Fibroblast of mammary gland (primary cell): ENCODE results near the gene AOPEP.

Source experiments
- DNase-seq: peaks from one replicate; pipeline ENCODE4 v3.0.0-alpha.2; 2010; ENCODE audit warnings: low read depth
- H3K4me3 ChIP-seq: 2 replicates; pipeline ENCODE4 v1.5.1; 2011; ENCODE audit warnings: low read depth, mild to moderate bottlenecking, low read length, moderate library complexity; ENCODE audit not compliant: control insufficient read depth
- TF ChIP-seq, protein P1 (sequence below): conservative IDR thresholded peaks from 2 replicates; pipeline ENCODE4 v1.5.1; 2011; ENCODE audit warnings: low read depth, low read length, inconsistent platforms; ENCODE audit not compliant: control insufficient read depth, insufficient read depth

The AOPEP gene

DNA sequence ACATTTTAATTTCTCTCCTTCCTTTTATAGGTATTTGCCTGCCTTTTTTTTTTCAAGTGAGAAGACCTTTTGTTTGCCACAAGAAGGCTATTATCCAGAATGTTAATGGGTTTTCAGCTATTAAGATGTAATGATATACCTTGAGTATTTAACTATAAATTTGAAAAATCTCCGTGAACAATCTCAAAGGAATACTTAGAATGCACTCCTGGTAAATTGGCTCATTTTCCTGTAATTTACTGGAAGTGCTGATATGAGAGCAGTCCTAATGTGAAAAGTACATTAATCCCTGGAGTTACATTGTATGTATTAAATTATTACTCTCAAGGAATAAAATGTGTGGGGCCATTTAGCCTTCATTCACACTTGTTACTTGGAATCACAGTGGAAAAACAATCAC is 32.4 kb downstream of the AOPEP start:
- H3K4me3 ChIP-seq = no peak overlapping the region
- no peak for DNase-seq
- TF ChIP-seq, protein P1, sequence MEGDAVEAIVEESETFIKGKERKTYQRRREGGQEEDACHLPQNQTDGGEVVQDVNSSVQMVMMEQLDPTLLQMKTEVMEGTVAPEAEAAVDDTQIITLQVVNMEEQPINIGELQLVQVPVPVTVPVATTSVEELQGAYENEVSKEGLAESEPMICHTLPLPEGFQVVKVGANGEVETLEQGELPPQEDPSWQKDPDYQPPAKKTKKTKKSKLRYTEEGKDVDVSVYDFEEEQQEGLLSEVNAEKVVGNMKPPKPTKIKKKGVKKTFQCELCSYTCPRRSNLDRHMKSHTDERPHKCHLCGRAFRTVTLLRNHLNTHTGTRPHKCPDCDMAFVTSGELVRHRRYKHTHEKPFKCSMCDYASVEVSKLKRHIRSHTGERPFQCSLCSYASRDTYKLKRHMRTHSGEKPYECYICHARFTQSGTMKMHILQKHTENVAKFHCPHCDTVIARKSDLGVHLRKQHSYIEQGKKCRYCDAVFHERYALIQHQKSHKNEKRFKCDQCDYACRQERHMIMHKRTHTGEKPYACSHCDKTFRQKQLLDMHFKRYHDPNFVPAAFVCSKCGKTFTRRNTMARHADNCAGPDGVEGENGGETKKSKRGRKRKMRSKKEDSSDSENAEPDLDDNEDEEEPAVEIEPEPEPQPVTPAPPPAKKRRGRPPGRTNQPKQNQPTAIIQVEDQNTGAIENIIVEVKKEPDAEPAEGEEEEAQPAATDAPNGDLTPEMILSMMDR = no peak

DNA sequence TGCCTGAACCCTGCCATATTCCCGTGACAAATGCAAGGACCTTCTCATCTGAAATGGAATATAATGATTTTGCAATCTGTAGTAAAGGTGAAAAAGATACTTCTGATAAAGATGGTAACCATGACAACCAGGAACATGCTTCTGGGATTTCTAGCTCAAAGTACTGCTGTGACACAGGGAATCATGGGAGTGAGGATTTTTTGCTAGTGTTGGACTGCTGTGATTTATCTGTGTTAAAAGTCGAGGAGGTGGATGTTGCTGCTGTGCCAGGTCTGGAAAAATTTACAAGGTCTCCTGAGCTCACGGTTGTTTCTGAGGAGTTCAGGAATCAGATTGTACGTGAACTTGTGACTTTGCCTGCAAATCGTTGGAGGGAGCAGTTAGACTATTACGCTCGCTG is 33.5 kb downstream of the AOPEP start:
- no peak overlapping the region for H3K4me3 ChIP-seq
- TF ChIP-seq, protein P1 = no peak
- no peak for DNase-seq

DNA sequence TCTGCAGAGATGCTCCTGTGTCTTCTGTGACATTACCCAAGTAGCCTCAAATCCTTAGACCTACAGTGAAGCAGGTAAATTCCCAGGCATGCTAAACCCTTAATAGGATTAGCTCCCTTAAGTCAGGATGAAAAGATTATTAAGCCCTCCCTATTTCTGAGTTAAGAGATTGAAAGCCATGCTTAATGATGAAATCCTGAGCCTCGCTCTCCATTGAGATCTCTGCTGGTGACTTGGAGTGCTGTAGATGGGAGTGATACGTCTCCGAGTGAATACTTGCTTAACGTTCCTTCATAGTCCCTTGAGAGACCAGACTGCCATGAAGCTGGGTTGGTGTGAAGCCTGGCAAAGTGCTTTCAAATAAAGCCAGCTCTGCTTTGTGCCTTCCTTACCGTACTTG is 34.2 kb downstream of the AOPEP start:
- TF ChIP-seq, protein P1 = no peak
- DNase-seq = no peak
- H3K4me3 ChIP-seq = no peak overlapping the region

DNA sequence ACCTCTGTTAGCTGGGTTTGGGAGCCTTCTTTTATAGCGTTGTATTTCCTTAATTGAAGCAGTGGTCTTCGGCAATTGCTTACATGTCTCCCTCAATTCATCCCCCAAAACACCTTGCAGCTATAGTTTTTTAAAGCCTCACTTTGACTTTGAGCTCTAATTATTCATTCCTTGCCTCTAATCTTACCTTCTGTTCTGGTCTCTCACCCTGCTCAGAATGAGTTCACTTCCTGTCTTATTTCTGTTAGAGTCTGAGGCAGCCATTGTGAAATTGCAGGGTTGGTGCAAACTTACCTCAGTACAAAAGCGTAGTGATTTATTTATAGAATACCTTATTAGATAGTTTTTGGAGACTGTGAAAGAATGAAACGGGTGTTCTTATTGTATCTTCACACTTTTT is 35.0 kb downstream of the AOPEP start:
- no peak overlapping the region for H3K4me3 ChIP-seq
- TF ChIP-seq, protein P1 = no peak
- no peak for DNase-seq

DNA sequence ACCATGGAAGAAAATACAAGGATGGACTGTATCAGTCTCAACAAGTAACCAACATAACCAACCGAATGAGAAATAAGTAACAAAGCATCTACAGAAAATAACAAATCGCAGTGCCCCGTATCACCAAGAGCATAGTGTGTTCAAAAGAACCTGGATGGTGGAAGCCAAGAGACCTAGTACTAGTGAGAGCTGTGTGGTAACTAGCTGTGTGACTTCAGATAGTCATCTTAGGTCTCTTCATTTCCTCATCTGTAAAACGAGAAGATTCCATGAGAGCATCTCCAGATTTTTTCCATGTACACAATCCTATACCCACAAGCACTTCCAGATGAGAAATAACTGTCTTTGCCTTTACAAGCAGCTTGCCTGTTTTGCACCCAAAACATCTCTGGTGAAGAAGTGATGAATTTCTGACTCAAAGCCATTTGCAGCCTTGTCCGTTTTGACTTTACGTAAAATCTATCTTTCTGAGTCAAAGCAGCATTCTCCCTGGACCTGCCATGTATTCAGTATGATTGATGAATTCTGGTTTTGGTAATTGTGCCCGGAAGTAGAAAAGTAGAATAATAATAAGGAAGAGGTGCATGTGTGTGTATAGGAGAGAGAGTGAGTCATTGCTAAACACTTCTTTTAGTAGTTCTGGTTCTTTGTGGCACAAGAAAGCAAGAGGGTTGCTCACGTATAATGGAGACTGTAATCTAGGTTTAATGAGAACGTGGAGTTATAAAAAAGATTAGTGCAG is 41.0 kb downstream of the AOPEP start:
- H3K4me3 ChIP-seq = no peak overlapping the region
- TF ChIP-seq, protein P1 = no peak
- DNase-seq = peak; percentile 18

DNA sequence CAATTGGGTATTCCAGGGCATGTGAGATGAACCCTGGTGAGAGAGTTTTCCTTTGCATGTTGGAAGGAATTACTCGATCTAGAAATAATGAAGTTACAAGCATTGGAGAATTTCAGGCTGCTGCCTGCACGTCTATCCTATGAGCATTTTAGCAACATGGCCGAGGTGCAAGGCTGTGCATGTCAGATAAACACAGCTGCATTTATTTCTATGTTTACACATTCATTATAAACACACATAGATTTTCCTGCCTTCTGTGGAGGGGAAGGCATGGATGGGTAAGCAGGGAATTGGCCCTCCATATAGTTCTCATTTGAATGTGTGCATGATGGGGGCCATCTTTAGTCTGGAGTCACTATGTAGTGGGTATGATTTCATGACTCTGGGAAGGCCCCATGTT is 42.3 kb downstream of the AOPEP start:
- TF ChIP-seq, protein P1 = no peak
- no peak for DNase-seq
- no peak overlapping the region for H3K4me3 ChIP-seq
